SK-N-SH treated with all-trans-retinoic acid at 6 μM for 48 hours (cell line): Measurements from ENCODE around the gene ZNF490.

Source experiments
- ATAC-seq: fragments of 200-7000 bp; cut with Tn5 transposase; 3 replicates; pipeline ENCODE4 v1.9.1; 2020; ENCODE audit warnings: mild to moderate bottlenecking, moderate library complexity
- BACH2 ChIP-seq: fragments of 250-450 bp; sonication (Bioruptor Pico); IDR thresholded peaks from 2 replicates; pipeline ENCODE4 v1.9.0; 2021; ENCODE audit warnings: mild to moderate bottlenecking, borderline replicate concordance
- CREB5 ChIP-seq: fragments of 250-450 bp; sonication (Bioruptor Pico); IDR thresholded peaks from 2 replicates; pipeline ENCODE4 v1.5.1; 2020; ENCODE audit warnings: low read depth, mild to moderate bottlenecking, moderate library complexity
- CSDC2 ChIP-seq: fragments of 250-450 bp; sonication (Bioruptor Pico); IDR thresholded peaks from 2 replicates; pipeline ENCODE4 v1.5.0; 2020; ENCODE audit warnings: mild to moderate bottlenecking, moderate library complexity
- CSRNP3 ChIP-seq: fragments of 250-450 bp; sonication (Bioruptor Pico); IDR thresholded peaks from 2 replicates; pipeline ENCODE4 v1.5.1; 2021; ENCODE audit warnings: mild to moderate bottlenecking, moderate library complexity
- ESRRG ChIP-seq: fragments of 250-450 bp; sonication (Bioruptor Pico); IDR thresholded peaks from 2 replicates; pipeline ENCODE4 v1.6.1; 2021; ENCODE audit warnings: mild to moderate bottlenecking
- GLIS3 ChIP-seq: fragments of 250-450 bp; sonication (Bioruptor Pico); IDR thresholded peaks from 2 replicates; pipeline ENCODE4 v1.5.0; 2020; ENCODE audit warnings: mild to moderate bottlenecking, moderate library complexity
- OSR1 ChIP-seq: fragments of 250-450 bp; sonication (Bioruptor Pico); IDR thresholded peaks from 2 replicates; pipeline ENCODE4 v1.8.0; 2022; ENCODE audit warnings: moderate library complexity, mild to moderate bottlenecking, inconsistent platforms
- PATZ1 ChIP-seq: fragments of 250-450 bp; sonication (Bioruptor Pico); IDR thresholded peaks from 2 replicates; pipeline ENCODE4 v1.8.0; 2020; ENCODE audit warnings: mild to moderate bottlenecking, moderate library complexity, borderline replicate concordance
- POU6F1 ChIP-seq: fragments of 250-450 bp; sonication (Bioruptor Pico); IDR thresholded peaks from 2 replicates; pipeline ENCODE4 v1.8.0; 2021; ENCODE audit warnings: low read depth, mild to moderate bottlenecking, moderate library complexity, borderline replicate concordance
- PPARA ChIP-seq: fragments of 250-450 bp; sonication (Bioruptor Pico); IDR thresholded peaks from 2 replicates; pipeline ENCODE4 v1.5.0; 2020; ENCODE audit warnings: mild to moderate bottlenecking, borderline replicate concordance
- RARB ChIP-seq: fragments of 250-450 bp; sonication (Bioruptor Pico); IDR thresholded peaks from 2 replicates; pipeline ENCODE4 v1.8.0; 2021; ENCODE audit warnings: mild to moderate bottlenecking, moderate library complexity
- SNAI2 ChIP-seq: fragments of 250-450 bp; sonication (Bioruptor Pico); IDR thresholded peaks from 2 replicates; pipeline ENCODE4 v1.5.0; 2020; ENCODE audit warnings: mild to moderate bottlenecking, moderate library complexity
- TCF4 ChIP-seq: fragments of 250-450 bp; sonication (Bioruptor Pico); IDR thresholded peaks from 2 replicates; pipeline ENCODE4 v1.8.0; 2021; ENCODE audit warnings: mild to moderate bottlenecking, moderate library complexity, borderline replicate concordance
- TOX ChIP-seq: fragments of 250-450 bp; sonication (Bioruptor Pico); IDR thresholded peaks from 2 replicates; pipeline ENCODE4 v1.8.0; 2021; ENCODE audit warnings: mild to moderate bottlenecking, moderate library complexity, borderline replicate concordance
- TSHZ2 ChIP-seq: fragments of 250-450 bp; sonication (Bioruptor Pico); IDR thresholded peaks from 2 replicates; pipeline ENCODE4 v1.5.0; 2020; ENCODE audit warnings: mild to moderate bottlenecking, moderate library complexity
- ZC3H10 ChIP-seq: fragments of 250-450 bp; sonication (Bioruptor Pico); IDR thresholded peaks from 2 replicates; pipeline ENCODE4 v1.5.1; 2021; ENCODE audit warnings: mild to moderate bottlenecking, moderate library complexity
- ZFP3 ChIP-seq: fragments of 250-450 bp; sonication (Bioruptor Pico); IDR thresholded peaks from 2 replicates; pipeline ENCODE4 v1.5.0; 2020; ENCODE audit warnings: mild to moderate bottlenecking, moderate library complexity
- ZFP30 ChIP-seq: fragments of 450-650 bp; formaldehyde crosslinking; IDR thresholded peaks from 2 replicates; pipeline ENCODE4 v1.5.0; 2022; ENCODE audit warnings: mild to moderate bottlenecking, moderate library complexity
- ZNF565 ChIP-seq: fragments of 450-650 bp; formaldehyde crosslinking; conservative IDR thresholded peaks from 2 replicates; pipeline ENCODE4 v1.5.0; 2020; ENCODE audit warnings: low read depth, mild to moderate bottlenecking, moderate library complexity
- ZNF8 ChIP-seq: fragments of 450-650 bp; formaldehyde crosslinking; IDR thresholded peaks from 2 replicates; pipeline ENCODE4 v1.5.0; 2020; ENCODE audit warnings: mild to moderate bottlenecking, moderate library complexity

The ZNF490 gene

GRCh38 chr19:12629215-12629614 lies 18.6 kb upstream of the ZNF490 start:
- ATAC-seq = no peak
- no peak for TF ChIP-seq SNAI2
- TF ChIP-seq TSHZ2 = no peak
- no peak for TF ChIP-seq RARB (CRISPR knock-in tag)
- TF ChIP-seq CSDC2 (CRISPR knock-in tag) = no peak
- no peak for TF ChIP-seq PATZ1 (CRISPR knock-in tag)
- TF ChIP-seq PPARA (CRISPR knock-in tag) = no peak
- TF ChIP-seq ZFP3 (CRISPR knock-in tag) = no peak
- no peak for TF ChIP-seq BACH2 (CRISPR knock-in tag)
- TF ChIP-seq GLIS3 = no peak
- TF ChIP-seq POU6F1 (CRISPR knock-in tag) = no peak
- TF ChIP-seq OSR1 = no peak
- TF ChIP-seq ZFP30 (CRISPR knock-in tag) = no peak
- TF ChIP-seq CREB5 (CRISPR knock-in tag) = no peak
- no peak for TF ChIP-seq TCF4 (CRISPR knock-in tag)
- TF ChIP-seq ZNF565 (CRISPR knock-in tag) = no peak
- no peak for TF ChIP-seq ZC3H10 (CRISPR knock-in tag)

- TF ChIP-seq TCF4 (CRISPR knock-in tag) (no peak), POU6F1 (CRISPR knock-in tag) (no peak), TOX (CRISPR knock-in tag) (no peak), CSRNP3 (no peak), BACH2 (CRISPR knock-in tag) (no peak), ZFP3 (CRISPR knock-in tag) (no peak), CREB5 (CRISPR knock-in tag) (no peak), ZC3H10 (CRISPR knock-in tag) (no peak), PPARA (CRISPR knock-in tag) (no peak), SNAI2 (no peak), ZNF565 (CRISPR knock-in tag) (no peak), GLIS3 (no peak), ZNF8 (CRISPR knock-in tag) (no peak), ESRRG (CRISPR knock-in tag) (no peak)
- no peak for ATAC-seq
These were observed 17.7 kb upstream of the ZNF490 start for GRCh38 chr19:12628040-12629022.
